Upper lobe of left lung (tissue), 4 donors: ENCODE measurements around the gene TOGARAM2.

Experiments
- POLR2A ChIP-seq, 4 donors: fragments of 450-650 bp; IDR thresholded peaks; one replicate each; pipeline ENCODE4 v1.5.1; 2016 to 2017; ENCODE audit warnings: antibody characterized with exemption in 4 of 4, mild to moderate bottlenecking in 2 of 4
- TF ChIP-seq, protein P1 (sequence below), 6 experiments: fragments of 450-650 bp in 4 of 6; fragments of 200-600 bp in 2 of 6; sonication (generic) in 2 of 6; IDR thresholded peaks; one replicate each; pipeline ENCODE4 v1.5.1; 2016 to 2019; ENCODE audit warnings: antibody characterized with exemption in 6 of 6

DNA sequence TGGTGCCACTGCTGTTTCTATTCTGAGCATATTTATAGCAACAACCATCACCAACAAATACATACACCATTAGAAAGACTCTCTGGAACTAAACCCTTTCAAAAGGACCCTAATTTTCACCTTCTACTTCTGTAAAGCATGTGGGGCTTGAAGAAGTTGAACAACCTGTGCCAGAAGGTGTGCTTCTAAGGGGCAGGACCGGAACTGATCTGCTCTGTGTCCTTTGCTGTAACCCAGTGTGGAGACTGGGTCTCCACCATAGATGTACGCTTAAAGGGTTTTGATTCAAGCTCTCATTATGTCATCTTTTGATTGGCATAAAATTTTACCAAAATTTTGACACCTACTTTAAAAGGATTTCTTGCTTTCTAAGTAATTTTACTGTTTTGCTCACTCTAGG is 46.3 kb upstream of the TOGARAM2 start:
- TF ChIP-seq, protein P1, sequence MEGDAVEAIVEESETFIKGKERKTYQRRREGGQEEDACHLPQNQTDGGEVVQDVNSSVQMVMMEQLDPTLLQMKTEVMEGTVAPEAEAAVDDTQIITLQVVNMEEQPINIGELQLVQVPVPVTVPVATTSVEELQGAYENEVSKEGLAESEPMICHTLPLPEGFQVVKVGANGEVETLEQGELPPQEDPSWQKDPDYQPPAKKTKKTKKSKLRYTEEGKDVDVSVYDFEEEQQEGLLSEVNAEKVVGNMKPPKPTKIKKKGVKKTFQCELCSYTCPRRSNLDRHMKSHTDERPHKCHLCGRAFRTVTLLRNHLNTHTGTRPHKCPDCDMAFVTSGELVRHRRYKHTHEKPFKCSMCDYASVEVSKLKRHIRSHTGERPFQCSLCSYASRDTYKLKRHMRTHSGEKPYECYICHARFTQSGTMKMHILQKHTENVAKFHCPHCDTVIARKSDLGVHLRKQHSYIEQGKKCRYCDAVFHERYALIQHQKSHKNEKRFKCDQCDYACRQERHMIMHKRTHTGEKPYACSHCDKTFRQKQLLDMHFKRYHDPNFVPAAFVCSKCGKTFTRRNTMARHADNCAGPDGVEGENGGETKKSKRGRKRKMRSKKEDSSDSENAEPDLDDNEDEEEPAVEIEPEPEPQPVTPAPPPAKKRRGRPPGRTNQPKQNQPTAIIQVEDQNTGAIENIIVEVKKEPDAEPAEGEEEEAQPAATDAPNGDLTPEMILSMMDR (IDR thresholded peaks at IDR 0.05) = no peak
- no peak for TF ChIP-seq POLR2A (IDR thresholded peaks at IDR 0.05)
